ENCODE measurements around the gene SLC30A4. TPM values are rescaled to one million over a fixed set of nuclear protein-coding genes. Genes with fewer than 3 reads are reported as not detected.
A peak's percentile ranks its signal among the peaks of the same experiment; 100 is the strongest.

SLC30A4 gene
- total and polyA plus RNA-seq, 8 donors = 5.1 to 7.6 (median 6.9) TPM

GRCh38 chr15:45499426-45499825 lies 23.1 kb downstream of the SLC30A4 start:
- ATAC-seq (no peak), DNase-seq (no peak)
- intact Hi-C loops (cut with DNase I) = no loop called here
- Histone ChIP-seq H3K4me3 (no peak overlapping the region), H3K27ac (no peak overlapping the region), H3K4me1 (no peaks in the 10 kb centered on the region), H3K36me3 (peaks cover 0 to 6% of the 10 kb centered on the region in 2 donors), H3K27me3 (no peaks in the 10 kb centered on the region), H3K9me3 (no peaks in the 10 kb centered on the region)
- TF ChIP-seq, protein P1, sequence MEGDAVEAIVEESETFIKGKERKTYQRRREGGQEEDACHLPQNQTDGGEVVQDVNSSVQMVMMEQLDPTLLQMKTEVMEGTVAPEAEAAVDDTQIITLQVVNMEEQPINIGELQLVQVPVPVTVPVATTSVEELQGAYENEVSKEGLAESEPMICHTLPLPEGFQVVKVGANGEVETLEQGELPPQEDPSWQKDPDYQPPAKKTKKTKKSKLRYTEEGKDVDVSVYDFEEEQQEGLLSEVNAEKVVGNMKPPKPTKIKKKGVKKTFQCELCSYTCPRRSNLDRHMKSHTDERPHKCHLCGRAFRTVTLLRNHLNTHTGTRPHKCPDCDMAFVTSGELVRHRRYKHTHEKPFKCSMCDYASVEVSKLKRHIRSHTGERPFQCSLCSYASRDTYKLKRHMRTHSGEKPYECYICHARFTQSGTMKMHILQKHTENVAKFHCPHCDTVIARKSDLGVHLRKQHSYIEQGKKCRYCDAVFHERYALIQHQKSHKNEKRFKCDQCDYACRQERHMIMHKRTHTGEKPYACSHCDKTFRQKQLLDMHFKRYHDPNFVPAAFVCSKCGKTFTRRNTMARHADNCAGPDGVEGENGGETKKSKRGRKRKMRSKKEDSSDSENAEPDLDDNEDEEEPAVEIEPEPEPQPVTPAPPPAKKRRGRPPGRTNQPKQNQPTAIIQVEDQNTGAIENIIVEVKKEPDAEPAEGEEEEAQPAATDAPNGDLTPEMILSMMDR (IDR thresholded peaks at IDR 0.05) = no peak

GRCh38 chr15:45498701-45499100 lies 23.9 kb downstream of the SLC30A4 start:
- no peaks in the 10 kb centered on the region for H3K27me3 ChIP-seq
- DNase-seq = no peak
- no peaks in the 10 kb centered on the region for H3K9me3 ChIP-seq
- no peaks in the 10 kb centered on the region for H3K4me1 ChIP-seq
- no peak overlapping the region for H3K27ac ChIP-seq
- TF ChIP-seq, protein P1 (IDR thresholded peaks at IDR 0.05) = no peak
- H3K4me3 ChIP-seq = no peak overlapping the region
- no peak for ATAC-seq
- H3K36me3 ChIP-seq = peaks cover 0 to 6% of the 10 kb centered on the region in 2 donors
- intact Hi-C loops (cut with DNase I) = no loop called here

DNA sequence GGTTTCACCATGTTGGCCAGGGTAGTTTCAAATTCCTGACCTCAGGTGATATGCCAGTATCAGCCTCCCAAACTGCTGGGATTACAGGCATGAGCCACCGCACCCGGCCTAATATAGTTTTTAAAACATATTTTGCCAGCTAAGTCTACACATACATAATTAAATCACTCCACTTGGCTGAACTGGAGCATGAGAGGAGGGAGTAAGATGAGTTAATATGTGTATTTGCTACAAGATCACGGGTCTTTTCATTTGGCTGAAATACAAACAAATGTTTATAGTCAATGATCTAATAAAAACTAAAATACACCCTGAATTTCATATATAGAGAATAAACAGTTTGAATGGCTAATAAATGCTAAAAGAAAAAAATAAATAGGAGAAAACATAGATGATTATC lies 25.3 kb downstream of the SLC30A4 start:
- H3K9me3 ChIP-seq = no peaks in the 10 kb centered on the region

DNA sequence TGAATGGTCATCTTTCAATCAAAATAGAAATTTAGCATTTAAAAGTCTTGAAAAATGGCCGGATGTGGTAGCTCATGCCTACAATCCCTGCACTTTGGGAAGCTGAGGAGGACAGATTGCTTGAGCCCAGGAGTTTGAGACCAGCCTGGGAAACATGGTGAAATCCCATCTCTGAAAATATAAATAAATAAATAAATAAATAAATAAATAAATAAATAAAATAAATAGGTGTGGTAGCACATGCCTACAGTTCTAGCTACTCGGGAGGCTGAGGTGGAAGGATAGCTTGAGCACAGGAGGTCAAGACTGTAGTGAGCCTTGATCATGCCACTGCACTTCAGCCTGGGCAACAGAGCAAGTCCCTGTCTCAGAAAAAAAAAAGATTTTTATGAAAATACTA lies 25.9 kb downstream of the SLC30A4 start:
- Histone ChIP-seq H3K27ac (no peak overlapping the region), H3K4me1 (no peaks in the 10 kb centered on the region), H3K36me3 (no peaks in the 10 kb centered on the region), H3K9me3 (no peaks in the 10 kb centered on the region), H3K4me3 (no peak overlapping the region), H3K27me3 (no peaks in the 10 kb centered on the region)
- TF ChIP-seq, protein P1 (IDR thresholded peaks at IDR 0.05) = no peak
- intact Hi-C loops (cut with DNase I) = no loop called here
- no peak for ATAC-seq
- no peak for DNase-seq

More for the DNA sequence above, 25.3 kb downstream of the SLC30A4 start:
- DNase-seq (no peak), ATAC-seq (no peak)
- TF ChIP-seq, protein P1 (IDR thresholded peaks at IDR 0.05) = no peak
- peaks cover 0 to 3% of the 10 kb centered on the region in 2 donors for H3K36me3 ChIP-seq
- H3K4me1 ChIP-seq = no peaks in the 10 kb centered on the region
- no peaks in the 10 kb centered on the region for H3K27me3 ChIP-seq
- H3K27ac ChIP-seq = no peak overlapping the region
- H3K4me3 ChIP-seq = no peak overlapping the region
- intact Hi-C loops (cut with DNase I) = no loop called here

GRCh38 chr15:45495588-45495987 lies 27.0 kb downstream of the SLC30A4 start:
- intact Hi-C loops (cut with DNase I) = no loop called here
- H3K36me3 ChIP-seq = no peaks in the 10 kb centered on the region
- H3K27me3 ChIP-seq = no peaks in the 10 kb centered on the region
- no peaks in the 10 kb centered on the region for H3K9me3 ChIP-seq
- TF ChIP-seq, protein P1 (IDR thresholded peaks at IDR 0.05) = no peak
- no peak overlapping the region for H3K27ac ChIP-seq
- H3K4me1 ChIP-seq = no peaks in the 10 kb centered on the region
- ATAC-seq (no peak), DNase-seq (peak in 1 of 4 donors; percentile 5)
- no peak overlapping the region for H3K4me3 ChIP-seq

Measured in left lung (tissue), 10 donors.